Transverse colon (tissue), 4 donors: Measurements from ENCODE around the gene TRAPPC3L. TPM values are rescaled to one million over a fixed set of nuclear protein-coding genes. Genes with fewer than 3 reads are reported as not detected.

ENCODE experiments used
- DNase-seq: peaks from one replicate; pipeline ENCODE4 v3.0.0-alpha.2; 2019
- H3K27ac ChIP-seq, 4 donors: fragments of 200-600 bp; sonication (generic); 2 replicates each; pipeline ENCODE4 v1.5.1; 2016 to 2018; ENCODE audit warnings: inconsistent platforms in 4 of 4
- H3K27me3 ChIP-seq: fragments of 200-600 bp; sonication (generic); 2 replicates; pipeline ENCODE4 v1.5.1; 2017; ENCODE audit warnings: inconsistent platforms
- H3K36me3 ChIP-seq, 4 donors: fragments of 200-600 bp; sonication (generic); 2 replicates each; pipeline ENCODE4 v1.5.1; 2017 to 2019; ENCODE audit warnings: inconsistent platforms in 4 of 4
- H3K4me1 ChIP-seq, 4 donors: fragments of 200-600 bp; sonication (generic); 2 replicates each; pipeline ENCODE4 v1.5.1; 2017 to 2020; ENCODE audit warnings: inconsistent platforms in 4 of 4
- H3K4me3 ChIP-seq, 4 donors: fragments of 200-600 bp; sonication (generic); 1 replicate in 1 of 4; 2 replicates in 3 of 4; pipeline versions ENCODE4 v1.5.1 to v1.6.1; 2017 to 2019; ENCODE audit warnings: inconsistent platforms in 4 of 4
- H3K9me3 ChIP-seq, 2 donors: fragments of 200-600 bp; sonication (generic); 2 replicates each; pipeline ENCODE4 v1.5.1; 2017 to 2019; ENCODE audit warnings: inconsistent platforms in 2 of 2
- EP300 ChIP-seq: sonication (generic); formaldehyde crosslinking; IDR thresholded peaks from one replicate; pipeline ENCODE4 v1.6.1; 2017; ENCODE audit warnings: antibody characterized with exemption, low read depth
- POLR2A ChIP-seq: fragments of 450-650 bp; IDR thresholded peaks from one replicate; pipeline ENCODE4 v1.6.1; 2016; ENCODE audit warnings: antibody characterized with exemption, mild to moderate bottlenecking, moderate library complexity
- POLR2AphosphoS5 ChIP-seq, 3 donors: sonication (generic); formaldehyde crosslinking; IDR thresholded peaks; one replicate each; pipeline ENCODE4 v1.6.1; 2016; ENCODE audit warnings: antibody characterized with exemption in 3 of 3
- WGBS, 2 donors: methylation state at CpG; one replicate each; pipeline ENCODE4 v1.1.5; 2018; ENCODE audit warnings: low coverage in 1 of 2; 5-methylcytosine and 5-hydroxymethylcytosine counted together
- in situ Hi-C, 4 donors: fragments of 200-750 bp; cut with MboI; loops; one replicate each; pipeline versions ENCODE4 v1.15.0 to v1.15.1; 2017; ENCODE audit warnings: low sequenced_read_pairs in 3 of 4, low pct_ligation_motif_present in 1 of 4, low pct_unique_long_range_greater_than_20kb in 1 of 4
- intact Hi-C: fragments of 100-400 bp; cut with DNase I; formaldehyde crosslinking; loops from one replicate; pipeline ENCODE4 v1.15.1; 2023; ENCODE audit warnings: low total_unique reads
- total RNA-seq, 4 donors: library from RNA; depleted of rRNA; stranded (reverse); fragments of >200 nt; gene quantifications; one replicate each; pipeline ENCODE4 v1.1.0, GENCODE V29; 2016
- TF ChIP-seq, protein P1 (sequence below), 5 experiments: fragments of 200-600 bp in 3 of 5; fragments of 450-650 bp in 2 of 5; sonication (generic) in 3 of 5; IDR thresholded peaks; 1 replicate in 2 of 5; 2 replicates in 3 of 5; pipeline ENCODE4 v1.5.1; 2016 to 2017; ENCODE audit warnings: antibody characterized with exemption in 5 of 5, inconsistent platforms in 3 of 5, mild to moderate bottlenecking in 2 of 5, moderate library complexity in 1 of 5

TRAPPC3L gene
- total RNA-seq, 4 donors from 2014 or later: not detected

GRCh38 chr6:116579143-116579542 lies 33.7 kb upstream of the TRAPPC3L start:
- Histone ChIP-seq H3K4me3 (no peak overlapping the region), H3K27ac (no peak overlapping the region), H3K36me3 (peaks cover 0 to 15% (median 5%) of the 10 kb centered on the region in 4 donors), H3K27me3 (no peaks in the 10 kb centered on the region), H3K9me3 (no peaks in the 10 kb centered on the region), H3K4me1 (peaks cover 0 to 14% (median 4%) of the 10 kb centered on the region in 4 donors)
- no peak for TF ChIP-seq POLR2AphosphoS5 (IDR thresholded peaks at IDR 0.05)
- TF ChIP-seq, protein P1, sequence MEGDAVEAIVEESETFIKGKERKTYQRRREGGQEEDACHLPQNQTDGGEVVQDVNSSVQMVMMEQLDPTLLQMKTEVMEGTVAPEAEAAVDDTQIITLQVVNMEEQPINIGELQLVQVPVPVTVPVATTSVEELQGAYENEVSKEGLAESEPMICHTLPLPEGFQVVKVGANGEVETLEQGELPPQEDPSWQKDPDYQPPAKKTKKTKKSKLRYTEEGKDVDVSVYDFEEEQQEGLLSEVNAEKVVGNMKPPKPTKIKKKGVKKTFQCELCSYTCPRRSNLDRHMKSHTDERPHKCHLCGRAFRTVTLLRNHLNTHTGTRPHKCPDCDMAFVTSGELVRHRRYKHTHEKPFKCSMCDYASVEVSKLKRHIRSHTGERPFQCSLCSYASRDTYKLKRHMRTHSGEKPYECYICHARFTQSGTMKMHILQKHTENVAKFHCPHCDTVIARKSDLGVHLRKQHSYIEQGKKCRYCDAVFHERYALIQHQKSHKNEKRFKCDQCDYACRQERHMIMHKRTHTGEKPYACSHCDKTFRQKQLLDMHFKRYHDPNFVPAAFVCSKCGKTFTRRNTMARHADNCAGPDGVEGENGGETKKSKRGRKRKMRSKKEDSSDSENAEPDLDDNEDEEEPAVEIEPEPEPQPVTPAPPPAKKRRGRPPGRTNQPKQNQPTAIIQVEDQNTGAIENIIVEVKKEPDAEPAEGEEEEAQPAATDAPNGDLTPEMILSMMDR (IDR thresholded peaks at IDR 0.05): no peak
- no peak for TF ChIP-seq POLR2A
- no peak for TF ChIP-seq EP300
- in situ Hi-C loops (no loop called here), intact Hi-C loops (no loop called here)
- no peak for DNase-seq
- WGBS, 2 donors: 52% methylated on average over 1 of the region's 1 CpG; no CpG with 5 or more reads in 1 of the 2 donors

- H3K27ac ChIP-seq: no peak overlapping the region
- H3K27me3 ChIP-seq: no peaks in the 10 kb centered on the region
- TF ChIP-seq EP300: no peak
- TF ChIP-seq POLR2AphosphoS5 (IDR thresholded peaks at IDR 0.05): no peak
- TF ChIP-seq, protein P1 (IDR thresholded peaks at IDR 0.05): no peak
- TF ChIP-seq POLR2A: no peak
- no peaks in the 10 kb centered on the region for H3K9me3 ChIP-seq
- H3K4me3 ChIP-seq: no peak overlapping the region
- intact Hi-C loops (no loop called here), in situ Hi-C loops (no loop called here)
- H3K4me1 ChIP-seq: peaks cover 0 to 18% (median 4%) of the 10 kb centered on the region in 4 donors
- no peak for DNase-seq
- peaks cover 0 to 10% (median 5%) of the 10 kb centered on the region in 4 donors for H3K36me3 ChIP-seq
These were observed 32.9 kb upstream of the TRAPPC3L start for GRCh38 chr6:116578335-116578734.

GRCh38 chr6:116577486-116577885 lies 32.0 kb upstream of the TRAPPC3L start:
- 74 to 83% methylated on average over 5 of the region's 5 CpGs for WGBS, 2 donors
- H3K4me3 ChIP-seq: no peak overlapping the region
- H3K36me3 ChIP-seq: peaks cover 0 to 10% (median 4%) of the 10 kb centered on the region in 4 donors
- H3K27me3 ChIP-seq: no peaks in the 10 kb centered on the region
- no peak for DNase-seq
- H3K9me3 ChIP-seq: no peaks in the 10 kb centered on the region
- in situ Hi-C loops (no loop called here), intact Hi-C loops (no loop called here)
- no peak overlapping the region for H3K27ac ChIP-seq
- TF ChIP-seq EP300 (no peak), POLR2AphosphoS5 (IDR thresholded peaks at IDR 0.05) (no peak), POLR2A (no peak)
- TF ChIP-seq, protein P1 (IDR thresholded peaks at IDR 0.05): no peak
- peaks cover 4 to 27% (median 13%) of the 10 kb centered on the region in 4 donors for H3K4me1 ChIP-seq

- Histone ChIP-seq H3K27me3 (no peaks in the 10 kb centered on the region), H3K4me1 (peaks cover 6 to 33% (median 19%) of the 10 kb centered on the region in 4 donors), H3K27ac (no peak overlapping the region), H3K36me3 (peaks cover 0 to 3% (median 0%) of the 10 kb centered on the region in 4 donors), H3K4me3 (no peak overlapping the region), H3K9me3 (no peaks in the 10 kb centered on the region)
- 97% methylated on average over 2 of the region's 2 CpGs; no CpG with 5 or more reads in 1 of the 2 donors for WGBS, 2 donors
- in situ Hi-C loops: no loop called here
- DNase-seq: no peak
- no peak for TF ChIP-seq POLR2A
- no peak for TF ChIP-seq POLR2AphosphoS5 (IDR thresholded peaks at IDR 0.05)
- TF ChIP-seq, protein P1 (IDR thresholded peaks at IDR 0.05): no peak
- TF ChIP-seq EP300: no peak
- intact Hi-C loops: no loop called here
These were observed 29.7 kb upstream of the TRAPPC3L start for GRCh38 chr6:116575227-116575626.
